HG02571 (cell line): ENCODE data around the gene ZSCAN32.

ENCODE experiments used
- ATAC-seq: cut with Tn5 transposase; IDR thresholded peaks from one replicate; pipeline ENCODE4 v1.9.1; 2021; ENCODE audit warnings: mild to moderate bottlenecking, moderate library complexity; ENCODE audit not compliant: unreplicated experiment

Gene ZSCAN32

DNA sequence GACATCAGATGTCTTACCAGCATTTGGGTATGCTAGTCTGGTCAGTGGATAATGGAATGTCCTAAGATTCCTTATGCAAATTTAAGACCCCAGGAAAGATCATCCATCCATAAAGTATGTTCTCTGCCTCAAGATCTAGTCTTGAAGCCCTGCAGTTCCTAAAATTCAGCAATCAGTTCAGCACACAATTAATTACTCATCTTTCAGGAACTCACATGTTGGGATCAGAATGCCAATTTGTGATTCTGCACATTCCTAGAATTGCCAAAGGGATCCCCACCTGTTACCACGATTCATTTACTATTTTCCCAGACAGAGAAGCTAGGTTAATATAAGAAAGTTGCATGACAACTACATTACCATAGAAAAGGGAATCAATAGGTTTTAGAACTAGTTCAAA lies 41.9 kb downstream of the ZSCAN32 start:
- ATAC-seq: no peak

DNA sequence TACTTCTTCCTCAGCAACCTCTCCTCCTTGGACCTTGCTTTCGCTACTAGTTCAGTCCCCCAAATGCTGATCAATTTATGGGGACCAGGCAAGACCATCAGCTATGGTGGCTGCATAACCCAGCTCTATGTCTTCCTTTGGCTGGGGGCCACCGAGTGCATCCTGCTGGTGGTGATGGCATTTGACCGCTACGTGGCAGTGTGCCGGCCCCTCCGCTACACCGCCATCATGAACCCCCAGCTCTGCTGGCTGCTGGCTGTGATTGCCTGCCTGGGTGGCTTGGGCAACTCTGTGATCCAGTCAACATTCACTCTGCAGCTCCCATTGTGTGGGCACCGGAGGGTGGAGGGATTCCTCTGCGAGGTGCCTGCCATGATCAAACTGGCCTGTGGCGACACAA lies 44.7 kb downstream of the ZSCAN32 start:
- no peak for ATAC-seq

DNA sequence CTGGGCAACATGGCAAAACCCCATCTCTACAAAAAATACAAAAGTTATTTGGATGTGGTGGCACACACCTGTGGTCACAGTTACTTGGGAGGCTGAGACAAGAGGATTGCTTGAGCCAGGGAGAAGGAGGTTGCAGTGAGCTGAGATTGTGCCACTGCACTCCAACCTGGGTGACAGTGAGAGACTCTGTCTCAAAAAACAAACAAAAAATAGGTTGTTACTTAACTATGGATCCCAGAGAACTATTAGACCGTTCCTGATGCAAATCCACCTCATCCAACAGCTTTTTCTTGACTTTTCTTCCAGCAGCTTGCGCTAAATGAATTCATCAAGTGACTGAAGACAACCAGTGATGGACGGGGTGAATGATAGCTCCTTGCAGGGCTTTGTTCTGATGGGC lies 45.2 kb downstream of the ZSCAN32 start, which contains the start of gene OR2C1:
TSS of gene OR2C1 (plus strand) at position 301 of the 400 bp plus-strand sequence. CDS start at position 353, 52 bp downstream.
- ATAC-seq: no peak

DNA sequence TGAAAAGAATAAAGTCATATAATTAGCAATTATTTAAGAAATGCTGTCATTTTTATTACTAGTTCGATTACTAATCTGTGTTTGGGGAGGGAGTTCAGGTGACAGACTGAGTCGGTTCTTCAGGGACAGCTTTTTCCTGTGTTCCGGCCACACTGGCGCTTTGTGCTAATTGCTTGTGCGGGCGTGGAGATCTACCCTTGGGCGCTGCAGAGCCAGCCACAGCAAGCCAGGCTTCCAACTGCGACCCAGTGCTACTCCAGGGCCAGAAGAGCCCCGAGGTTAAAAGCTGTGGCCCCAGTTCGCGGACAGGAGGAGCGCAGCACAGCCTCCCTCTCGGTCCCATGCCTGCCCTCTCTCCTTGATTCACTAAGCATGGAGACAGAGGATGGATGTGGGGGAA lies 51.6 kb downstream of the ZSCAN32 start:
- ATAC-seq: no peak

DNA sequence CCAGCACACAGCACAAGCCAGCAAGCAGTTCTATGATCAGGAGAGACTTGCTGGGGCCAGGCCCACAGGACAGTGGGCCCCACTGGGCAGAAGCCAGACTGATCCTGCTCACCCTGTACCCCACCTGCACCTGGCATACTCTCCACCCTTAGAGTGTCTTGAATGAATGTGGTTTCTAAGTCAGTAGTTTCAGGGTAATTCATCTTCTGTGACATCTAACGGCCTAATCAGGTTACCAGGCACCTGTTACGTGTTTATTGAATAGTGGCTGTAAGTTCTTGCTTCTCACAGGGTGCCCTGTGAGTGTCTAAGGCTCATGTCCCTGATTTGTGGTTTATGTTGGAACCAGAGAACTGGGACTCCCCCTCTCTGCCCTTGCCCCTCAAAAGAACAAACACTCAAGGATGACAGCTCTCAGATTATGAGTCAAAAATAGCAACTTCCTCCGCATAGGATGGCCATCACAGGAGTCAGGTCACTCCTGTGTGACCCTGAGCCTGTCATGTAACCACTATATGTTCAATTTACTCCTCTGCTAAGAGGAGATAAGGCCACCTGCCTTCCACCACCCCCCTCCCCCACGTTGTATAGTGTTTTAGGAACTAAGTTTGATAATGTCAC lies 52.1 kb downstream of the ZSCAN32 start:
- no peak for ATAC-seq

DNA sequence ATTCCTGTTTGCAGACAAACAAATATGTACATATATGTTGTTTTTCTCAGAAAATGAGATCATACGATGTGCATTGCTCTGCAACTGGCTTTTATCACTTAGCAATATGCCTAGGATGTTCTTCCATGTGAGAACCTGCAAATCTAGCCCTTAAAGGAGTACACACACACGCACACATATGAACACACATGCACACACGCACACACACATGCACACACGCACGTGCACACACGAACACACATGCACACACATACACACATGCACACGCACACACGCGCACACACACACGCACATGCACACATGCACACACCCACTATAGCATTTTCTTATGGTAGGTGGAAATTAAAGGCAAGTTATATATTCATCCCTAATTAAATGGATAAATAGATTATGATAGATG lies 53.2 kb downstream of the ZSCAN32 start:
- ATAC-seq: no peak

DNA sequence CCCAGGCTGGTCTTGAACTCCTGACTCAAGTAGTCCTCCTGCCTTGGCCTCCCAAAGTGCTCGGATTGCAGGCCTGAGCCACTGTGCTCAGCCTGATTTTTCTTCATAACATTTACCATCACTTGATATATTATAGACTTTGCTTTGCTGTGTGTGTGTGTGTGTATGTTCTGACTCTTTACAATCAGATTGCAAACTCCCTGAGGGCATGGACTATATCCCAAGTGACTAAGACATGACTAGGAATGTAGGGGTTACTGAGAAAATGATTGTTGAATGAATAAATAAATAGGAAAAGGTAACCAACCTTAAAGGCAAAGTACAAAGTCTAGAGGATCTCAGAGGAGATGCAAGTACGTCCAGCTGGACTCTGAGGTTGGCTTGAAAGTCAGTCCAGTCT lies 54.8 kb downstream of the ZSCAN32 start:
- no peak for ATAC-seq
